Upper lobe of right lung (tissue), 1 donor: ENCODE results near the gene AHSA1. TPM values are rescaled to one million over a fixed set of nuclear protein-coding genes. Genes with fewer than 3 reads are reported as not detected.

Experiments used
- ATAC-seq: fragments of 200-7000 bp; cut with Tn5 transposase; one replicate; pipeline ENCODE4 v1.9.1; 2020; ENCODE audit warnings: mild to moderate bottlenecking, moderate library complexity
- DNase-seq: peaks from one replicate; pipeline ENCODE4 v3.0.0-alpha.2; 2020
- H3K27ac ChIP-seq: fragments of 200-600 bp; one replicate; pipeline ENCODE4 v1.8.0; 2022
- H3K27me3 ChIP-seq: fragments of 200-600 bp; one replicate; pipeline ENCODE4 v1.8.0; 2022; ENCODE audit warnings: mild to moderate bottlenecking
- H3K36me3 ChIP-seq: fragments of 200-600 bp; one replicate; pipeline ENCODE4 v1.8.0; 2022
- H3K4me1 ChIP-seq: fragments of 200-600 bp; one replicate; pipeline ENCODE4 v1.8.0; 2022
- H3K4me3 ChIP-seq: fragments of 200-600 bp; one replicate; pipeline ENCODE4 v1.8.0; 2022; ENCODE audit warnings: mild to moderate bottlenecking
- H3K9me3 ChIP-seq: fragments of 200-600 bp; one replicate; pipeline ENCODE4 v1.8.0; 2022
- CTCF ChIP-seq: fragments of 200-600 bp; IDR thresholded peaks from one replicate; pipeline ENCODE4 v1.8.0; 2022; ENCODE audit warnings: antibody characterized with exemption
- intact Hi-C: fragments of 100-400 bp; cut with DNase I; formaldehyde crosslinking; loops from one replicate; pipeline ENCODE4 v1.11.0; 2022
- total RNA-seq: library from RNA; stranded (reverse); fragmentation: NEBNext Ultra II Directional; extraction: Animal tissue kit (Norgen Biotek cat#: 25700); gene quantifications from one replicate; pipeline ENCODE4 v1.2.1, GENCODE V29; 2021
- donor health status: DM: no; HTN: yes; CAD: no; lungs with severe emphysema.

The AHSA1 gene
- total RNA-seq, 1 donor from 2014 or later, result 120 TPM

- Histone ChIP-seq H3K9me3 (no peaks in the 10 kb centered on the region), H3K36me3 (peaks cover 48% of the 10 kb centered on the region), H3K4me1 (peaks cover 23% of the 10 kb centered on the region), H3K27ac (no peak overlapping the region), H3K27me3 (no peaks in the 10 kb centered on the region), H3K4me3 (peak overlapping the region; percentile 92)
- intact Hi-C loops, result no loop called here
- TF ChIP-seq CTCF, result peak; percentile 53
- DNase-seq (no peak), ATAC-seq (no peak)
These were observed 1.3 kb downstream of the AHSA1 start for GRCh38 chr14:77459072-77459723.

GRCh38 chr14:77467801-77468200 lies 9.9 kb downstream of the AHSA1 start:
- peaks cover 74% of the 10 kb centered on the region for H3K36me3 ChIP-seq
- H3K27me3 ChIP-seq, result no peaks in the 10 kb centered on the region
- no peak overlapping the region for H3K4me3 ChIP-seq
- ATAC-seq, result no peak
- no peaks in the 10 kb centered on the region for H3K4me1 ChIP-seq
- no peak for TF ChIP-seq CTCF
- no peak for DNase-seq
- no peak overlapping the region for H3K27ac ChIP-seq
- no peaks in the 10 kb centered on the region for H3K9me3 ChIP-seq
- intact Hi-C loops, result no loop called here

- intact Hi-C loops, result no loop called here
- no peaks in the 10 kb centered on the region for H3K4me1 ChIP-seq
- no peaks in the 10 kb centered on the region for H3K9me3 ChIP-seq
- no peak for ATAC-seq
- DNase-seq, result peak; percentile 40
- H3K27me3 ChIP-seq, result no peaks in the 10 kb centered on the region
- H3K27ac ChIP-seq, result no peak overlapping the region
- no peak overlapping the region for H3K4me3 ChIP-seq
- no peak for TF ChIP-seq CTCF
- peaks cover 61% of the 10 kb centered on the region for H3K36me3 ChIP-seq
These were observed 11.2 kb downstream of the AHSA1 start for GRCh38 chr14:77469067-77469505.

GRCh38 chr14:77469539-77469938 lies 11.6 kb downstream of the AHSA1 start:
- ATAC-seq (no peak), DNase-seq (no peak)
- peaks cover 56% of the 10 kb centered on the region for H3K36me3 ChIP-seq
- no peaks in the 10 kb centered on the region for H3K9me3 ChIP-seq
- no peaks in the 10 kb centered on the region for H3K27me3 ChIP-seq
- no peak for TF ChIP-seq CTCF
- intact Hi-C loops, result no loop called here
- no peaks in the 10 kb centered on the region for H3K4me1 ChIP-seq
- H3K4me3 ChIP-seq, result no peak overlapping the region
- no peak overlapping the region for H3K27ac ChIP-seq

GRCh38 chr14:77470224-77470870 lies 12.5 kb downstream of the AHSA1 start:
- Histone ChIP-seq H3K27ac (no peak overlapping the region), H3K9me3 (no peaks in the 10 kb centered on the region), H3K4me3 (no peak overlapping the region), H3K36me3 (peaks cover 48% of the 10 kb centered on the region), H3K27me3 (no peaks in the 10 kb centered on the region), H3K4me1 (no peaks in the 10 kb centered on the region)
- DNase-seq, result no peak
- ATAC-seq, result no peak
- TF ChIP-seq CTCF, result no peak
- intact Hi-C loops, result no loop called here
